NCI-H226 (cell line): ENCODE results near the gene IQCK.
A peak's percentile ranks its signal among the peaks of the same experiment; 100 is the strongest.

Experiments
- DNase-seq: peaks from one replicate; pipeline ENCODE4 v3.0.0-alpha.2; 2015

IQCK gene

DNA sequence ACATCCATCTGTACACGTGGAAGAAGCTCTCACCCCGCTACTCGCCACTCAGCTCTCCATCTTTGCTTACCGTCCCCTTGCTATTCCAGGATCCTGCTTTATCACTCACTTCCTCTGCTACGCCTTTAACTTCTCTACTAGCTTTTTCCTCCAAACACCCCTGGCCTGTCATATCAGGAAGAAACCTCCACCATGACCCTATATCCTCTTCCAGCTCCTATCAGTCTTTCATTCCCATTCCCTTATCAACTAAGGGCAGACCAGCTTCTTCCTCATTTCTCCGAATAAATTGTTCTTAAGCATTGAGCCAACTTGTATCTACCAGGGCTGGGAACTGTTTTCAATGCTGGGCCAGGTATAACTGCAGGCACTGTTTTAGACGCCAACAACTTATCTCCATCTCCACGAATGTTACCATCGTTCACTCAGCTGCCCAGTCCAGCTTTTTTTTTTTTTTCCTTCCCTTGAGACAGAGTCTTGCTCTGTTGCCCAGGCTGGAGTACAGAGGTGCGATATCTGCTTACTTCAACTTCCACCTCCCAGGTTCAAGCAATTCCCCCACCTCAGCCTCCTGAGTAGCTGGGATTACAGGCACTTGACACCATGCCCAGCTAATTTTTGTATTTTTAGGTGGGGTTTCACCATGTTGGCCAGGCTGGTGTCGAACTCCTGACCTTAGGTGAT is 4.3 kb downstream of the IQCK start:
- DNase-seq: no peak

DNA sequence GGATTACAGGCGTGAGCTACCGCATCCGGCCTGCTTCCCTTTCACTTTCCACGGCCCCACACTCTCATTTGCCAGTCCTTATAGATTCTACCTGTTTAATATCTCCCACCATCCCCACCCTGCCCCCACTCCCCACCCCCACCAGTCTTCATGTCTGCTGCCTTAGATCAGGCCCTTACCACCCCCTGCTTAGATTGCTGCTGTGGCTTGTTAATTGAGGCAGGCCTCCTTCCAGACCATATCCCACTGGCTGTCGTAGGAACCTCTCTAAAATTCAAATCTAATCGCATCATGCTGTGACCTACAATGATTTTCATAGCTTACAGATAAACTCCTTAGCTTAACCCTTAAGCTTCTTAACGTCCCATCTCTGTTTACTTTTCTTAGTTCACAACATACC is 4.9 kb downstream of the IQCK start:
- no peak for DNase-seq

DNA sequence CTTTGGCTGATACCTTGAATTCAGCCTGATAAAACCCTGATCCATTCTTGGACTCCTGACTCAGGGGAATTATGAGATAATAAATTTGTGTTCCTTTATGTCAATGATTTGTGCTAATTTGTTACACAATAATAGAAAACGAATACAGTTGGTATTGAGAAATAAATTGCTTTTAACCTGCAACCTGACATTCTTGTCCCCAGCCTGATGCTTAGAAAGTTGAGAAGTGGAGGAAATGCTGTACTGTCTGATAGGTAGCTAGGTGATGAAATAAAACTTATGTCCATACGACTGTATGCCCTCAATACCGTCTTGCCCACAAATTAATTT is 10.5 kb downstream of the IQCK start:
- no peak for DNase-seq

DNA sequence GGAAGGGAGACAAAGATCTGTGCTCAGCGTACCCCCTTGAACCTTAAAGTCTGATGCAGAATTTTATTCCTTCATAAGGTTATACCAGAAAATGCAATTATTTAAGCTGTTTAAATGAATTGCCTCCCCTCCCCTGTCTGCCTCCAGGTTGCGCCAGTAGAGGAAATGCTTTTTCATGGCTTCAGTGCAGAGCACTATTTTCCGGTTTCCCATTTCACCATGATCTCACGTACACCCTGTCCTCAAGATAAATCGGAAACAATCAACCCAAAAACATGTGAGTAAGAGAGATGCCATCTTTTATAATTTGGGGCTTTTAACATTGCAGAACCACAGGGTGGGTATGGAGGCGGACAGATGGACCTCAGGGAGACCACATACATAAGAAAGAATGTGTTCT is 15.5 kb downstream of the IQCK start:
- DNase-seq: no peak

DNA sequence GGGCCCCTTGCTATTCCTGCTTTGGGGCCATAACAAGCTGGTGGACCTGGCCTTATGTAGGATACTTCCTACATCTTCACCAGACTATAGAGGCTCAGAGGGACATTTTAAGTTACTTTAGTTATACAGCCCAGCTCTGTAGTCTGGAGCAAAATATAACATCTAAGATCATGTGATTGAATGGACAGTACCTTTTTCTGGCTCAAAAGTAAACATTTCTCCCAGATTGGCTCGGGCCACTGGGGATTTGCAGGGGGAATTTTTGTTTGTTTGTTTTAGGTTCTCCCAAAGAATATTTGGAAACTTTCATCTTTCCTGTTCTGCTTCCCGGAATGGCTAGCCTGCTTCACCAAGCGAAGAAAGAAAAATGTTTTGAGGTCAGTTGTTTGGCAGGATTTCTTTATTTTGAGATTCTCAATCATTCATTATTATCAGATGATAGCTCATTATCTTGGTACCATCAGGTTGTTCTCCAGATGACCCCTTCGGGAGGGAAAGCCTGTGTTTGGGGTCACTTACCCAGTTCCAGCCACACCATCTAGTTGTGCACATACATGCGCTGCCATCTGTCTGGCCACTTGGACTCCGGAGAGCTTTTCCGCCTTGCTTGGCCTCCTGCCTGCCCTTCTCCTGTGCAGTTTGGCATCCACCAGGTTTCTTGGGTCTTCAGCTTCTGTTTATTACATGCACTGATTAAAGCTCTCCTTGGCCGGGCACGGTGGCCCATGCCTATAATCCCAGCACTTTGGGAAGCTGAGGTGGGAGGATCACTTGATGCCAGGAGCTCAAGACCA is 17.2 kb downstream of the IQCK start:
- DNase-seq: no peak

DNA sequence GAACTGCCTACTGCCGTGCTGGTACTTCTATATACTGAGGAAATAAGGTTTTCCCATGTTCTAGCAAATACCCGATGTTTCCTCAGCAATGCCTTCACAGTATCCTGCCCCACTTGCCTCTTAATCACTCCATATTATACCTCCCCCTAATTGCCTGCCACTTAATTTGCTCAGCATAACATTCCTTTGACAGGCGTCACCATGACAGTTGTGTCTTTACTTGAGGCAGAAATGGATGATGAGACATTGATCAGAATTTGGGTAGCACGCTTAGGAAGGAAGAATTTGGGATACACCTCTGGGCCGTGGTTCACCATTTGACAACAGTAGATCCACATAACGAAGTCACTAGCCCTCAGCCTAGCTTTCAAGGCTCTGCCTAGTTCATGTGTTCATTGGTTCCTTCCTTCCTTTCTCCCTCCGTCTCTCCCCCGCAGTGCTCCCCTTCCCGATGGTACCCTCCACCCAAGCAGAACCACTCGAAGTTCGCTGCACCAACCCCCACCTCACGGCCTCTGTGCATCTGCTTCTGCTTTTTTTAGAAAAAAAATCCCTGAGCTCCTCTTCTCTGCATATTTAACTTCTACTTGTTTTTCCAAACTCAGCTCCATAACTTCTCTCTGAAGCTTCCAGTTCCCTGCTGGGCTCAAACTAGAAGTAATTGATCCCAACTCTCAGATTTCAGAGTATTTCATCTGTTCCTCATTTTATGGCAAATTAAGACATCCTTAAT is 19.4 kb downstream of the IQCK start:
- no peak for DNase-seq

DNA sequence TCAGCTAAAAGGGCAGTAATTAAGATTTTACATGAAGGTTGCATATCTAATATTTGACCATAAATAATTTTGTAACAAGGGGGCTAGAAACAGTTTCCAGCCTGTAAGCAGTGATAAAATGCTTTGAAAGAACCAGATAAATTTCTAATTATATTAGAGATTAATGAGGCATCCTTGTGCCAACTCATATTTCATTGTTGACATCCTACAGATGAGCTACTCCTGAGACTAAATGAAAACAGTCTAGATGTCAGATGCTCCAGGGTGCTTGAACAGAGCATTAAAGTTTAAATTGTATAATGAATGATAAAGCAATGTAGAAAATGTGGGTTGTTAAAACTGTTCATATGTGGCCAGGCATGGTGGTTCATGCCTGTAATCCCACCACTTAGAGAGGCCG is 23.3 kb downstream of the IQCK start:
- no peak for DNase-seq

DNA sequence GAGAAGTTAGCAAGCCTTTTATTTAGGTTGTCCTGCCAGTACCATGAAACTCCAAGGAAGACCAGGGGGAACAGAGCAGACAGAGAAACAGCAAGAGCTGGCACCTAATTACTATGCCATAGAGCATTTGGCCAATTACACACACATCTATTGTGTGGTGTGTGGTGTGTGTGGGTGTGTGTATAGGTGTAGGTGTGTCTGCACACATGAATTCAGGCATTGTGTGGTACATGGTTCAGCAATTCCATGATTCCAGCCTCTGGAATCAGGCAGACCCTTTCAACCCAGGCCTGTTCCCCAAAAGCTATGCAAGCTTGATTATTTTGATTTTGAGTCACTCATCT is 25.7 kb downstream of the IQCK start:
- DNase-seq: no peak

DNA sequence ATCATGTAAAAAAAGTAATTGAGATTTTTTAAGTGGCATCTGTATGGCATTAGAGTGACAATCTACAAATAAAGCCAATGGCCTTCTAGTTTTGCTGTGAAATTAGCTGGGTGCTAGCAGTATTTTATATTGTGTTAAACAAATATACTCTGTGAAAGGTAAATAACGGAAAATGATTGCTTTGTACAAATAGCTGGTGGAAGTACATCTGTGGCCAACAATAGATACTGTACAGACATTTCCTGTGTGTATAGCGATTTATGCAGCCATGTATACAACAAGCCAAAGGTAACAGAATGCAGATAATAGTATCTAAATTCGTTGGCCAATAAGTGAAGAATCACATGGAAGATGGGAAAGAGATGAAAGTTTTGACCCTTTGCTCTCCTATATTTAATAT is 26.6 kb downstream of the IQCK start:
- no peak for DNase-seq

DNA sequence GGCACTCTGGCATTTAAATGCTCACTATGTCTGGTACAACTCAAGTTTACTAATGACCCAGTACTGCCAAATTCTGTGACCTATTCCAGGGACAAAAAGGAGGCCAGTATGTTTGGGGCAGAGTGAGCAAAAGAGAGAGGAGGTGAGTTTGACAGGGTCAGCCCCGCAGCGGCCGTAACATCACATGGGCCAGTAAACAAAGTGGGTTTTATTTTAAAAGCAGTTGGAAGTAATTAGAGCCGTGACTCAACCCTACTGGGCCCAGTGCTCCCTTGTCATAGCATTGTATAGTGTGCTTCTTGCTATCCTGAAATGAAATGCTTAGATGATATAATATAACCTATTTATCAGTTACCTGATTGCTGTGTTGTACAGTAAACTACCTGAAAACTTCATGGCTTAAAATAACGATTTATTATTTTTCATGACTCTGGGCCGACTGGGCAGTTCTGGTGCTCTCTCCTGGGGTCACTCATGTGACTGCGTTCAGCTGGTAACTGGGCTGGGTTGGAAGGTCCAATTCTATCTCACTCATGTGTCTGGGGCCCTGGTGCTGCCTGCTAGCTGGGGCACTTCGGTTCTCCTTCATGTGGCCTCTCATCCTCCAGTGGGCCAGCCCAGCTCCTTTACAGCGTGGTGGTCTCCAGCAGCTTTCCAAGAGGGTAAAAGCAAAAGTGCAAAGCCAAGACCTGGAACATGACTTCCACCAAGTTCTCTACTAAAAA is 27.4 kb downstream of the IQCK start:
- DNase-seq: no peak

DNA sequence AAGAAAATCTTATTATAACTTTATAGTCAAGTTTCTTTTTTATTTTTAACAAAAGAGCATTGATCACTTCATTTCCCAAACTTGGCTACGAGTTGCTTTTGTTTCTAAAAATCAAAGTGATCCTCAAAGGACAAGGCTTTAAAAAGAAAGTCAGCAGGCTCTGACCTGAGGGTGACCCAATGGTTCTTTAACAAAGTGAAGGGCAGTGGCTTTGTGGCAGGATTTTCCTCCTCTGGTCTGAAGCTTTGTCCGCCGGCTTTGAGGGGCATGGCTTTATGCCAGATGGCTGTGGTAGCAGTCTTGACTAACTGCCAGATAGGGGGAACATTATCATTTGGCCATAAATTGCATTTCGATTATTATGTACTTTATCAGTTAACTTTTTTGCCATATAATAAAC is 28.5 kb downstream of the IQCK start:
- DNase-seq: no peak

DNA sequence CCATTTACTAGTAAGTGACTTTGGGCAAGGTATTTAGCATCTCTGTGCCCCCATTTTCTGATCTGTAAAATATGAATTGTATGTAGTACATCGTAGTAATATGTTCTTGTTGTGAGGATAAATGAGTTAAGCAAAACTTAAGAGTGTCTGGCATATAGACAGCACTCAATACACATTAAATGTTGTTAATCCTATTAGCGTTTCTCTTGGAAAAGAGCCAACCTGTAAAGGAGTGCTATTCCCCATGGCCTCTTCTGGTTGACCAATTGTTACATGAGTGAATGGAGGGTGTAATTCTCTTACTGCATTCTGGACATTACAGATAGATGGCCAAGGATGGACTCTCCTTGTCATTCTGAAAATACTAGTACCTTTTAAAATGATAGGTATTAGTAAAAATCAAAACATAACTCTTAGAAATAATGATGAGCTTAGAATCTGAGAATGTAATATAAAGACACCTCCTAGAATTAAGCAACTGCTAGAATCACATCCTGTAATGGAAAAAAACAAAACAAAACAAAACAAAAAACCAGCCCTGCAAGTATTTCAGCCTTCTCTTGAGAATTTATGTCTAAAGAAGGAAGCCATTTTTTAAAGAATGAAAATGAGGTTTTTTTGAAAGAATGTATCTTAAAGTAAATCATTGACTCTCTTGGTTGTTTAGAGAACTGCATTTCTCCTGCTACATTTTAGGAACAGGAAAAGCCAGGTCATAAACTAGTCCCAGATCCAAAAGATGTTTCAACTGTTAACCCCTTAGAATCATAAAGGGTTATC is 30.5 kb downstream of the IQCK start:
- no peak for DNase-seq

DNA sequence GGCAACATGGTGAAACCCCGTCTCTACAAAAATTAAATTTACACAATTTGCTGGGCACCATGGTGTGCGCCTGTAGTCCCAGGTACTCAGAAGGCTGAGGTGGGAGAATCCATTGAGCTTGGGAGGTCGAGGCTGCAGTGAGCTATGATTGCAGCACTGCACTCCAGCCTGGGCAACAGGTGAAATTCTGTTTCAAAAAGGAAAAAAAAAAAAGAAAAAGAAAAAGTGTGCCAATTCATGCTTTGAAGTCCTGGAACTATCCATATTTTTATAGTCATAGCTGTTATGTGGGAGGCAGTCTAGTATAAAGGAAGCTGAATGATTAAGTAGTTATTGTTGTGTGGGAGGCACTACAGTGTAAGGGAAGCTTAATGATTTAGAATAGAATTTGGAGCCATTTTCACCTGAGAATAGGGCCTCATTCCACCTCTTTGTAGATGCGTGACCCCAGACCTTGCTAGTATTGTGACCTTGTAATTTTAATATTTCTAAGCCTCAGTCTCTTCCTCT is 31.6 kb downstream of the IQCK start:
- peak; percentile 48 for DNase-seq

DNA sequence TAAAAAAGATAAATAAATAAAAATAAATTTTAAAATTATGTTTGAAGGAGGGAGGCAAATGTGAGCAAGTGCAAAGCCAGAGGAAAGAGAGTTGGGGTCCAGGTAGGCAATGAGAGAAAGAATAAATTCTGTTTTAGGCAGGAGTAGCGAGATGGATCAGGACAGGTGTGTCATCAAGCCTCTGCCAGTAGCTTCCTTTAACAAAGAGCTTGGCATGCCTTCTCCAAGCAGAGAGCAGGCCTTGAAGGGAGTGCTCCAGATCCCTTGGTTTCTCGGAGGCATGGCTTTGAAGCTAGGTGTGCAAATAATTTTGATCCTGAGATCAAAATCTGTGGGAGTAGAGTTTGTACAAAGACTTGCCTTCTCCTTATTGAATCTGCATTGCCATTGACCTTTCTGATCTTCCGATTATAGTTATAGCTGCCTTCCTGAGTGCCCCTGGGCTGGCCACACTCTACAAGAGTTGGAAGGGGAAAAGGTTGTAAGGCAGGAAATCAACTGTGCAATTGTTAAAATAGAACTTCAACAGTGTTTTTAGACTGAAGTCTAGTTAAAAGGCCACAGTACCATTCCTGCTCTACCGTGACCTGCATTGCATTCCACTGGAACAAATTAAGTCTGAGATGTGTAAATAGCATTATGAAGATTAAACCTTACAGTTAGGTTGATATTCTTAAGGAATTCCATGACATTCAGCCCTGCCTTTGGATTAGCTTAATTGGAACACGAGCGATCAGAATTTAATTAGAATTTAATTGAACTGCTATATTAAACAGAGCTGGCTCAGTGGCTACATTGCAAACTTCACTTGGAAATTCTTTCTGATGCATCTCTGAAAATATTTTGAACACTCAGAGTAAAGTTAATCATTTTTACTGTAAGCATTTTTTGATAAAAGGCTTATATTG is 33.7 kb downstream of the IQCK start:
- DNase-seq: no peak

DNA sequence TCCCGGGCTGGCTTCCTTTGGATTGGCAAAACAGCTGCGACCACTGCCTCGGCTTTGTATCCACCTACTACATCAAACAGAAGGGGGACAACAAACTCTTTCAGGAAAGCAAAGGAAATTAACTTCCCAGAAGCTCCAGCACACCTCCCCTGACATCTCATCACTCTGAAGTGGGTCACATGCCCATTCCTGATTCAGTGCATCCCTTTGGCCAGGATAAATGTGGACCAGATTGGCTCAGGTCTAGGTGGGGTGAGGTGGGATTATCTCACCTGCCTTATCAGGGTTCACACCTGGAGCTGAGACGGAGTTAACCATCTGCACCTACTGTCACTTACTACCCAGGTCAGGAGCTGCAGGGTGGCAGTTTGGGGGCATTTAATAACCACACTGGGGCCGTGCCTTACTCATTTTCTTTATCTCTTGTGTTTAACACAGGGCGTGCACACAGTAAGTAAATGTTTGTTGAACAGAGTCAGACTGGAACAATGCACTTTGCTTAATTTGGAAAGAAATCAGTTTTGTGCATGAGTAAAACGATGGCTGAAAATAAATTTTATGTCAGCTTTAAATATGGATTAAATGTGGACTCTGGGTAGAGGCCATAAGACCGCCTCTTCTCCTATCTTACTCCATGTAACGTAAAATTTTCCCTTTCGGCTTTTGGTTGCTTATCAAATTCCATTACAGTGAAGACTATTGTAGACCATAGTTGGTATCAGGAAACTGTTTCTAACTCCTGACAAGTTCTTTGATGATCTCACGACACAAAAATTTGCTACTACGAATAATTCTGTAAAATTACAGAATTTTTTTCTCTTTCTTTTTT is 36.0 kb downstream of the IQCK start:
- DNase-seq: peak; percentile 93

DNA sequence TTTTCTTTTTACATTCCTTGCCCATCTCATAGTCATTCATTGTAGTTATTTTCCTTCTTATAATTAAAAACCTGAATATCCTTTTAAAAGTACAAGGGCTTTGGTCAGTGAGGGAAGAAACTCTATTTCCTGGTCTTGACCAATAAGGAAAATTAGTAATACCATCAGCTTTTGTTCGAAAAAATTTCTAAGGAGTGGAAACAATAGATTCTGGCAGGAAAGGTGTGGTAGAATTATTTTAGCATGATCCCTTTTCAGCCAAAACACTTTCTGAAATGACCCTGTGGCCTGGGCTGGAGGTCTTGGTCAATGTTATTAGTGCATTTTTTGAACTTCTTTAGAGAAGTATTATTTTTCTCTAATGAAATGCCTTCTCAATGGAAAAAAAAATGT is 36.6 kb downstream of the IQCK start:
- peak; percentile 12 for DNase-seq

DNA sequence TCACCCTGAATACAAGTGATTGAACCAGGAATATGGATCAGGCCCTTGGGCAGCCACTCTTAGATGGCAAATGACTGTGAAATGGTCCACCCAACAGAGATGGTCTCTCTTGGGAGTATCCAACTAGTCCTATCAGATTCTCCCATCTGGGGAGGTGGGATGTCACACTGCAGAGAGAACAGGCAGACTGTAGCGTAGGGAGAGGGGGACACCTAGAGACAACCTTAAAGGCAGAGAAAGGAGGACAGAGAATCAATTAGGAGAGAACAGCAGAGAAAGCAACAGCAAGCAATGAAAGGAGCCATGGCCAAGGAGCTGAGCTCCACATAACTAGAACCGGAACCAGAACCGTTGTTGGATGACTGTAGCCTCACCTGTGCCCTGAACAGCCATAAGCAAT is 37.2 kb downstream of the IQCK start:
- no peak for DNase-seq

DNA sequence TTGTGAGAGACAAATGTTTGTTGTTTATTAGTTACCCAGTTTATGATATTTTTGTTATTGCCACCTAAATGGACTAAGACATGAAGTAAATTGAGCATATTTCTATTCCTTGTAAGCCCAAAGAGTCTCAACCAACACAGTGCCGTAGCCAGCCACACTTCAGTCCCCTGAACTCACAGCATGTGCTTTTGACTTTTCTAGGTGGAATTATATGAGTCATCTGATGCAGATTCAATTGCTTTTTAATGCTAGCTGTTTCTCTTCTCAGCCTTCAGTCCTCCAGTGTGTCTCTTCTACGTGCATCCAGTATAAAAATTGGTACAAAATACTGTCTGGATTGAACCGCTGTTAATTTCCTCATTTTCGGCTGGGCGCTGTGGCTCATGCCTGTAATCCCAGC is 39.0 kb downstream of the IQCK start:
- no peak for DNase-seq

DNA sequence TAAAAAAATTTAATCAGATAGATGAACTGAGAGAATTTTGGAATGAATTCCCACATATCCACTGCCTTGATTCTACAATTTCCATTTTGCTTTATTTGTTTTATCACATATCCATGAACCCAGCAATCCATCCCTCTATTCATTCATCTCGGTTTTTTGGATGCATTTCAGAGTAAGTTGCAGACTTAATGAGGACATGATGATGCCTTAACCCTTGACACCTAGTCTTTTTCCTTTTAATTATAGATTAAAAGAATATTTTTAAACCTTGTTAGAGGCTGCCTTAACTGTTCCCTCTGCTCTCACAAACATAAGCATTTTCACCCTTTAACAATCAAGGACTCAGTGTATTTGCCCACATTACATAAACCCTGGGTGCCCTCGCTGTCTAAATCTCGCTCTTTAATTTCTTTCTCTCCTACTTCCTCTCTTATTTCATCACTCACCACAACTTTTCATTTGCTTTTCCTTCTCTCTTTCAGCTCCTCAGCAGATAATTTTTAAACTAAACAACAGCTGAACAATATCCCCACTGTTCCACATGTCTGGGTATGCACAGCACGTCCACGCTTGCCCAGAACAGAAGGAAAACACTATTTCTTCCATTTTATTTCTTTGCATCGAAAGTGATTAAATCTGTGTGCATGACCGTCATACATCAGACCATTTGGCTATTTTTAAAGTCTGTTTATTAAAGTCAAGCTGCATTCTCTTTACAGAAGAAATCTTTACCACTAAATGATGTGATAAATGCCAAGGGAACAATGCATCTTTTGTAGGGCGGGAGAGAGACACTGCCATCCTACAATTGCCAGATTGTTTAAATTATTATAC is 39.9 kb downstream of the IQCK start:
- no peak for DNase-seq
